NCI-H1417 treated with DMSO at 0.1 percent for 48 hours (cell line): ENCODE results near the gene FBXW5.

Source experiments
- DNase-seq: peaks from one replicate; lab custom pipeline; 2025; lab: John Stamatoyannopoulos, UW

Gene FBXW5

DNA sequence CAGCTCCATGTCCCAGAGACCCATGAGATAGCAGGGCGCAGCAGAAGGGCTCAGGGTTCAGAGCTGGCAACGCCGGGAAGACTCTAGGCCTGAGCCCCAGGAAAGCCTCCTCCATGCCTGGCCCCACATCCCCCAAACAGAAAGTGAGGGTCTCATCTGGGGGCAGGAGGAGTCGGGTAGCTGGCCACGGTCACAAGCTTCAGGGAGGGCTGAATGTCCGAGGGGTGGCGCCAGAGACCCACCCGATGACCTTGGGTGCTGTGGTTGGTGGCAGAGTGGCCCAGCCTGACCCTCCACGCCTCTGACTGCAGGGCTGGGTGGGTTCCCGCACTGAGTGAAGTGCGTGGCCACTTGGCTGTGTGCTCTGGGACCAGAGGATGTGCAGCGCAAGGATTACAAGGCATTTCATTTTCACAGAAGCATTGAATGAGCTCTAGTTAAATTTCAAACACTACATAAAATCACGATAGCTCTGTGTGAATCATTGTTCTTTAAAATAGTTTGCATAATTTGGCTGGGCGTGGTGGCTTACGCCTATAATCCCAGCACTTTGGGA lies 3.5 kb upstream of the FBXW5 start:
- DNase-seq: no peak

DNA sequence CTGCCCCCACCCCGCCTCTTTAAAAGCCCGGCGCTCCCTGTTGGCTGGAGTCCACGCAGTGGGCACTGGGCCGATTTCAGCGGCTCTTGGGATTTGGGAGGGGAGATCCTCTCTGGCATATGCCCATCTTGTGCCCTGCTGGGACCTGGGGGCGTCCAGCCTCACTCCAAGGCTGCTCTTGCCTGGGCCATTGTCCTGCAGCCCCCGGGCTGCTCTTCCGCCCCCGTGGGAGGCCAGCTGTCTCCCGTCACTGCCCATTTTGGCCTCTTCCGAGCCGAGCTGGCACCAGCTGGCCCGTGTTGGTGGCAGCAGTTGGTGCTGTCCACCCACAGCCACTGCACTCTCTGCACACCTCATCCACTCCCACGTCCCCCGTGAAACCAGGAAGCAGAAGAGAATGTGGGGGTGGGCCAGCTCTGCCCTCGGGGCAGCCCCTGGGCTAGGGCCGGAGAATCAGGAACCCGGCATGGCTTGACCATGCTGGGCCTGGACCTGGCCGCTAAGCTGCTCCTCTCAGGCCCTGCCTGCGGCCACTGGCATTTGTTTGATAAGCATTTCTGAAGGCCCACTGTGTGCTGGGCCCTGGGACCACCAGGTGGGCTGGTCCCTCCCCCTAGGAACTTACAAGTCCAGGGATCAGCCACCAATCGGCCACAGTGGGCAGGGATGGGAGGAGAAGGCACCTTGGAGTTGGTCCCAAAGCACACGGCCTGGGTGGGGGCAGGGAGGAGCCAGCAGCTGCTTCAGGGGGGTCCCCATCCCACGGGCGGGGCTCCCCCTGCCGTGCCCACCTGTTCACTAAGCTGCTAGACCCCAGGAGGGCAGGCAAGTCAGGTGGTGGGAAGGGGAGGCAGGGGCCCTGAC lies 2.7 kb upstream of the FBXW5 start:
- DNase-seq: no peak

DNA sequence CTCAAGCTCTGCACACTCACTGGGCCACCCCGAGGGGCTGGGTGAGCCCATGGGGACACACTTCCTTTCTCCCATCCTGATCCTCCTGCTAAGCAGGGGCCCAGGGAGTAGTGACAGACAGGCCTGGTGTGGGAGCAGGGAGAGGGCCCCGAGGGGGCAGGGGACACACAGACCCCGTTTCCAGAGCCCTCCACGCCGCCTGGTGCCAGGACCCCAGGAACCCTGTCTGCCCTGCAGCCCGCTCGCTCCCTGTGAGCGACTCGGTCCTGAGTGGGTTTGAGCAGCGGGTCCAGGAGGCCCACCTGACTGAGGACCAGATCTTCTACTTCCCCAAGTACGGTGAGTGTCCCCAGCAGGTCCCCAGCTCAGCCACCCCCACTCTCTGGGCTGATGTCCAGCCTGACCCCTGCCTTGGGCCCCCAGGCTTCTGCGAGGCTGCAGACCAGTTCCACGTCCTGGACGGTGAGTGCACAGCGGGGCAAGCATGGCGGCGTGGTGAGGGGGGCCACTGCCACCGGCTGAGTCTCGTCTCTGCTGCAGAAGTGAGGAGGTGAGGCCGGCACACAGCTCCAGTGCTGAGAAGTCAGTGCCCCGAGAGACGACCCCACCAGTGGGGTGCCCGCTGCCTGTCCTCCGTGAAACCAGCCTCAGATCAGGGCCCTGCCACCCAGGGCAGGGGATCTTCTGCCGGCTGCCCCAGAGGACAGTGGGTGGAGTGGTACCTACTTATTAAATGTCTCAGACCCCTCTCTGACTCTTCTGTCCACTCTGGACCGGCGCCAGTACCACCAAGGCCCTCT lies 1.9 kb upstream of the FBXW5 start:
- no peak for DNase-seq

DNA sequence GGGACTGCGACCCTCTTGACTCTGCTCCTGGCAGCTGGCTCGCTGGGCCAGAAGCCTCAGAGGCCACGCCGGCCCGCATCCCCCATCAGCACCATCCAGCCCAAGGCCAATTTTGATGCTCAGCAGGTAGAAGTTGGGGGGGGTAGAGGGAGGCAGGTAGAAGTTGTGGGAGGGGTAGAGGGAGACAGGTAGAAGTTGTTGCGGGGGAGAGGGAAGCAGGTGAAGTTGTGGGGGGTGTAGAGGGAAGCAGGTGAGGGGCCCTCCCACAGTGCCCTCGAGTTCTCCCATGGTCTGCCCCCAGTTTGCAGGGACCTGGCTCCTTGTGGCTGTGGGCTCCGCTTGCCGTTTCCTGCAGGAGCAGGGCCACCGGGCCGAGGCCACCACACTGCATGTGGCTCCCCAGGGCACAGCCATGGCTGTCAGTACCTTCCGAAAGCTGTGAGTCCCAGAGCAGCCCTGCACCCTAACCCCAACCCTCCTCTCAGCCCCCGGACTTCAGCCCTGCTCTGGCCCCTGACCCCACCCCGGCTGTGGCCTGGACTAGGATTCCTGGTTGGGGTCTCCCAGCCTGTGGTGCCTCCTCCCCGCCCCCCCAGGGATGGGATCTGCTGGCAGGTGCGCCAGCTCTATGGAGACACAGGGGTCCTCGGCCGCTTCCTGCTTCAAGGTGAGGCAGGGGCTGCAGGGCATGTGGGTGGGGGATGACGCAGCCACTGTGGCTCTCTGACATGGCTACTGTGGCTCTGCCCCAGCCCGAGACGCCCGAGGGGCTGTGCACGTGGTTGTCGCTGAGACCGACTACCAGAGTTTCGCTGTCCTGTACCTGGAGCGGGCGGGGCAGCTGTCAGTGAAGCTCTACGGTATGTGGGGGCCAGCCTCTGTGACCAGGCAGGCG lies 1.0 kb upstream of the FBXW5 start:
- DNase-seq: no peak

DNA sequence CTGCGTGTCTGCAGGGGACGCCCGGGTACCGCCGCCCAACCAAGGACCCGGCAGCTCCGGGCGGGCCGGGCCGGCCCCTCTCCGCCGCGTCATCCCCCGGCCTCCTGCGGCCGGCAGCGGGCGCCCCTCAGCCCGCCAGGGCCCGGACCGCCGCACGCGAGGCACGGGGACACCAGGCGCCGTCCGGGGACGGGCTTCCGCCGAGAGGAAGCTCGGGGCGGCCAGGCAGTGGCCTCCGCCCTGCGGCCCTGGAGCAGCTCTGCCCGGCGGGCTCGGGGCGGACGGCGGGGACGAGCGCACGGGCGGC lies 373 bp downstream of the FBXW5 start:
- DNase-seq: no peak

DNA sequence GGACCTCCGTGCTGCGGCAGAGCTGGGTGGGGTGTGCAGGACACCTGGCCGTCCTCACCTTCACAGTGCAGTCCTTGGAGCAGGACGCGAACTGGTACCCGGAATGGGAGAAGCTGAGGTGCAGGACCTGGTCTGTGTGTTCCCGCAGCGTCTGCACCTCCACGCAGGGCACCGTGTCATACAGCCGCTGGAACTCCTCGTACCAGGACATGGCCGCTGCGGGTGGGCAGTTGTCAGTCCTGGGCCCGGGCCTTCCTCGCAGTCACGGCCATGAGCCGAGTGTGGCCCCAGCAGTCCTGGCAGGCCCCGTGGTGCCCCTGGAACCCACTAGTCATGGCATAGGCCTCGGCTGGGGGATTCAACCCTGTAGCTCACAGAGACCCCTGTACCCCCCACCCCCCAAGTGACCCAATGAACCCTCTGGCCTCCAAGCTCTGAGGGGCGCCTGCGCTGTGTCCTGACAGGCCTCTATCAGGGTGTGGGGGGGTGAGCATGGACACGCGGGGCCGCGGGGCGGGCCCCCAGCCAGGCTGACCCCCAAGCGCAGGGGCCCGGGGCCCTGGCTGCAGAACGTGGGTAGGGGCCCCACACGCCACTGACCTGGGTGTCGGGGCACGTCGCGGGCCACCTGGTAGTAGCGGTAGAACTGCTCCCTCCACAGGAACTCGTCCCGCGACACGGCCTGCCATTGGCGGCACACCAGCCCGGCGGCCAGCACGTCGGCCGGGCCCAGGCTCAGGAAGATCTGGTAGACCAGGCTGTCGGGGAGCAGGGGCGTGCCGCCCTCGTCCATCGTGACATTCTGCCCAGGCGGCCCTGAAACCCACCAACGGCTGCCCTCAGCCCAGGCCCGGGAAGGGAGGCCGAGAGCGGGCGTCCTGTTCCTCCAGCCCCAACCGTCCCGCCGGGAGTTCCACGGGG lies 987 bp downstream of the FBXW5 start:
- DNase-seq: no peak

DNA sequence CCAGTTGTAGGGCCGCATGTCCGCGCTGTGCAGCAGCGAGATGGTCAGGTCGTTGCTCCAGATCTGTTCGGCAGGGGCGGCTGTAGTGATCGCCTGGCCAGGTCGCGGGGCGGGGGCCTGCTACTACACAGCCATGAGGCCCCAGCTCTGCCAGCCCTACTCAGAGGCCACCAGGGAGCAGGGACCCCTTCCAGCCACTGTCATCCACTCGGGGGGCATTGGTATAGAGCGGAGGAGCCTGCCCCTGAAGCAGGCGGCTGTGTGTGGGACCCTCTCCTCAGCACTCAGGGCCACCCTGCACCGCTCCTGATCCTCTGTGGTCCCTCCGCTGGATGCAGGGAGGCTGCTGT lies 1.7 kb downstream of the FBXW5 start:
- no peak for DNase-seq

DNA sequence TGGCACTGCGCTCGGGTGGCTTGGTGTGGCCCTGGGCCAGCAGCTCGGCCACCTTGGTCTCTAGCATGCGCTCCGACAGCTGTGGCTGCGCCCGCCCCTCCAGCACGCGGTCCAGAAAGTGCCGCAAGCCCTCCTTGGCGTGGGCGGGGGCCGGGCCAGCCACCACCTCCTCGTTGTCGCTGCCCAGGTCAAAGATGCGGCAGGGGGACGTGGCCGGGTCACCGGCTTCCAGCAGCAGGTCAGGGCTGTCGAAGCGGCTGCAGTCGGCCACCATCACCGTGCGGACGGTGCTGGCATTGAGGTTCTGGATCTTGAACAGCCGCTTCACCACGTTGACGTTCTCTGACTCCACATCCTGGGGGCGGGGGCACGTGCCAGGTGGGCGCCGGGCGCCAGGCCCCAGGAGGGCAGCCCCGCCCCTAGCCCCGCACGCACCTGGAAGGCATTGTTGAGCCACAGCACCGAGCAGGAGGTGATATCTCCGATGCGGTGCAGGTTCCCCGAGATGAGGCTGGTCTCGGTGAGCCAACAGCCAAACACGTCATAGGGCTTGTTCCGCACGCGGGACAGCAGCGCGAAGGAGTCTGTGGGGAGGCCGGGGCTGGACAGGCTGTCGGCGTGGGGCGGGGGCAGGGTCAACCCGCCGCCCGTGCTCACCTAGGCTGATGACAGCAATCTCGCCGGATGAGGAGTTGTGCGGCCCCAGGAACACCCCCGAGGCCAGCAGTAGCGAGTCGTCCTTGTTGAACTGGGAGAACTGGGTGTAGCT lies 2.2 kb downstream of the FBXW5 start:
- DNase-seq: no peak

DNA sequence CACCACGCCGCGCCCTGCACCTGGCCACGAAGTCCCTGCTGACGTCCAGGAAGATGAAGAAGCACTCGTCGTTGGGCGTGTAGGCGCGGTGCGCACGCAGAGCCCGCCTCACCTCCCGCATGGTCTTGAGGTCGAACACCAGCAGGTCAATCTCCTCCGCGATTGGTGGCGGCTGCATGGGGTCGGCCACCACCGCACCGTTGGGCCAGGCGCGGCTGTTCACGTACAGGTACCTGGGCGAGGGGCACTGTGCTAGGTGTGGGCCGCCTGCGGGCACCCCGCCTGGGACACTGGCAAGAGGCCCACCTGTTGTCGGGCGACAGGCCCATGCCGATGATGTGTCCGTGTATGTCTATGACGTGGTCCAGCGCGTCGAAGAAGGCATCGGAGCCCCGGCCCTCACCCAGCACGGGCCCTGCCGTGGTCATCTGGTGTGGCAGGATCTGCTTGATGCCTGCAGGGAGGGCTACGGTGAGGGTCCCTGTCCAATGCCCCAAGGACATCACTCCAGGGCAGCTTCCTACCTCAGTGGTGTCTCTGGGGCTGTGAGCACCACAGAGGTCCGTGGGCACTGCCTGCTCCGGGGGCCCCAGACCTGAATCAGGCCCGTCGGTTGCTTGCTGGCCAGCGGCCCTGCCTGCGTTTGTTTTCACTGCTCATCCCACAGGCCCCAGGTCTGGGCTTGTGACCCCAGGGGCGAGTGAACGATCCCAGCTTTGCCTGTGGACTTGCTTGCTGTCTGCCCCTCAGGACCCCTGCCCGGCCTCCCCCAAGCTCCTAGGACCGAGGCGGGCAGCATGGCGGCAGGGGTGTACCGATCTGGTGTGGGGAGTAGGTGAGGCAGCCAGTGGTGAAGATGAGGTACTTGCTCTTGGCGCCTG lies 3.1 kb downstream of the FBXW5 start:
- DNase-seq: no peak

DNA sequence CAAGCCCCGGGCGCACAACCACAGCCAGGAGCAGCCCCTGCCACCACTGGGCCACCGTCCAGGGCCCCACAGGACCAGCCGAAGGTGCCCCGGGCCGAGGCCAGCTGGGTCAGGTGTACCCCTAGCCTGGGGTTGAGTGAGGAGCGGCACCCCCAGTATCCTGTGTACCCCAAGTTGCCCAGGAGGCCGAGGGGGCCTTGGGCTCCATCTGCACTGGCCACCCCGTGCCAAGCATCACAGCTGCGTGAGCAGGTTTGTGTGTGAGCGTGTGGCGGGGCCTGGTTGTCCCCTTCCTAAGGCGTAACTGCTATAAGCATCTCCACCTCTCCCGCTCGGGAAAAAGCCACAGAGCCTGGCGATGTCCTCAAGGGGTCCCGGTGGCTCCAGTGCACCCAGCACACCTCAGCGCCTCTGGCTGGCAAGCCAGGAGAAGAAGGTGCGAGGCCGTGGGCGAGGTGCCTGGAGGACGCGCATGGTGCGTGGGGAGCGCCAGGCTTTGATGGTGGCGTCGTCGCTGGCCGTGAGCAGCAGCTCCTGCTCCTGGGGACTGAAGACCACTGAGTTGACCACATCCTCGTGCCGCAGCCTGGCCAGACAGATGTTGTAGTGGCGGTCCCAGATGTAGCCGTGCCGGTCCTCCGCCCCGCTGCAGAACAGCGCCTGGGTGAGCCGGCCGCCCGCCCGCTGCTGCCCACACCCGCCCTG lies 3.9 kb downstream of the FBXW5 start:
- DNase-seq: no peak

DNA sequence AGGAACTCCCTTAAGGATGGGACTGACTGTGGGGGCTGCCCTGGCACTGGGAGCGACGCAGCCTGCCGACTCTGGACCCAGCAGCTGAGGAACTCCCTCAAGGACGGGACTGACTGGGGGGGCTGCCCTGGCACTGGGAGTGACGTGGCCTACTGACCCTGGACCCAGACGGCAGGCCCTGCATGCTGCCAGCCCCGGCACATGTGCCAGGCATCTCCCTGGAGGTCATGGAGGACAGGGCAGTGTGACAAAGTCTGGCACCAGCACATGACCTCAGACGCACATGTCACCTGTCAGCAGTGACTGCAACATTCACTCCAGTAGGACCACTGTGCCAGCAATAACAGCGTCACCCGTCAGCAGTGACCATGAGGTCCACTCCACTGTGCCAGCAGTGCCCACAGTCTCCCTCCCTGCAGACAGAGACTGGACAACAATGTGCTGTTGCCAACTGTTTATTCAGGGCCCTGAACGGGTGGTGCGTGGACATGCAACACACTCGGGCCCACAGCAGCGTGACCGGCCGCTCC lies 4.5 kb downstream of the FBXW5 start:
- no peak for DNase-seq

DNA sequence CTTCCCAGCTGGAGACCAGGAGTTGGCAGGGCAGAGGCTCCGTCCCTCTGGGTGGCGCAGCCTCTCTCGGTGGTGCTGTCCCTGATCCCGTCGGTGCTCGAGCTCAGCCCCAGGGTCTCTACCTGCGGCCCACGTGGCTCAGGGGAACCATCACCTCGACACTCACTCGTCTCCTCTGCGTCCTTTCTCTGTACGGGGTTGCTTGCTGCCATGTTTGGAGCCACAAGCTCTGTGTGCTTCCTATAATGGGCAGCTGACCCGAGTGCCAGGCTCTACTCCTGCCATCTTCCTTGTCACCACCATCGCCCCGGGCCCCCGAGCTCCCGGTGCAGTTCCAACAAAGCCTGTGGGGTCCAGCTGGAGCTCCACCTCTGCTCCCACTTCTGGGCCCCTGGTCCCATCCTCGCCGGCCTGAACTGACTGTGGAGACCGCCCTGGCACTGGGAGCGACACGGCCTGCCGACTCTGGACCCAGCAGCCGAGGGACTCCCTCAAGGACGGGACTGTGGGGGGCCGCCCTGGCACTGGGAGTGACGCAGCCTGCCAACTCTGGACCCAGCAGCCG lies 5.0 kb downstream of the FBXW5 start:
- no peak for DNase-seq

DNA sequence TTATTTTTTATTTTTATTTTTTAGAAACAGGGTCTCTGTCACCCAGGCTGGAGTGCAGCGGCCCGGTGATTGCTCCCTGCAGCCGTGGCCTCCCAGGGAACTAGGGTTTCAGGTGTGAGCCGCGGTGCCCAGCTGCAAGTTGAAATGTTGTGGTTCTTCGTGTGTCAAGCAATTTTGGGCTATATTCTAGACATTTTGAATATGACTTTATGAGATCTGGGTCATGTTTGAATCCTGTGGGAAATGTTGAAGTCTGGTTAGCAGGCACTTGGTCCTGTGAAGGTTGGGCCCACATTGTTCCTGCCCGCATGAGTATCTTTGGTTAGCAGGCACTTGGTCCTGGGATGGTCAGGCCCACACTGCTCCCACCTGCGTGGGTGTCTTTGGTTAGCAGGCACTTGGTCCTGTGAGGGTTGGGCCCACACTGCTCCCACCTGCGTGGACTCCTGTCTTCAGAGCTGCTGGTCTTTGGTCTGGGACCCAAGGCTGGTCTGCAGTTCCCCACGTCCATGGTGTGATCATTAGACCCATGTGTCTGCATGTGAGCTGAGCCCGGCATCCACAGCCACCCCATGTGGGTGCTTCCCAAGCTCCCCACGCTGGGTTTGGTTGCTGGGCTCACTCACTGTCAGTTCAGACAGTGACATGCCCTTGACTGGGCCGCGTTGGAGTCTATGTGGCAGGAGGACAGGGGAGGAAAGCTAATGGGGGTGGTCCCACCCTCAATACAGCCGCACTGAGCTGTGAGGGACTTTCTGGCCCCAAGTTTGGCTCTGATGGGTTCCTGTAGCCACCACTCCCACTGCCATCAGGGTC lies 7.1 kb downstream of the FBXW5 start:
- no peak for DNase-seq

DNA sequence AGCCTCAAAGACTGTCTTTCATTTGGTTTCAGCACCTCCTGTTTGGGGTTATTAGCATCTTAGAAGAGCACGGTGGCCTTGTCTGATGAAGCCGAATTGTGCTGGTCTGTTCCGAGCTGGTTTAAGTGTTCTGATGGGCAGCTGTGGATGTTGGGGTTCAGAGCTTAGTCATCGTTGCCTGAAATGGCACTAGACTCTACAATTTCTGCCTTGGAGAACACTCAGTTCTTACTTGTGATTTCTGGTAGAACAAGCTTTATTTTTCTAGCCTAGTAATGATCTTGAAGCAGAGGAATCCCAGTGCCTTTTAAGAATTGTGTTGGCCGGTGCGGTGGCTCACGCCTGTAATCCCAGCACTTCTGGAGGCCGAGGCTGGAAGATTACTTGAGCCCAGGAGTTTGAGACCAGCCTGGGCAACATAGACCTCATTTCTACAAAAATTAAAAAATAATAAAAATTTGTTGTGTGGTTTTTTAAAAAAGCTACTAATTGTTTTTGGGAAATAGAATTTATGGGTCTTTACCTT lies 7.8 kb downstream of the FBXW5 start:
- no peak for DNase-seq

DNA sequence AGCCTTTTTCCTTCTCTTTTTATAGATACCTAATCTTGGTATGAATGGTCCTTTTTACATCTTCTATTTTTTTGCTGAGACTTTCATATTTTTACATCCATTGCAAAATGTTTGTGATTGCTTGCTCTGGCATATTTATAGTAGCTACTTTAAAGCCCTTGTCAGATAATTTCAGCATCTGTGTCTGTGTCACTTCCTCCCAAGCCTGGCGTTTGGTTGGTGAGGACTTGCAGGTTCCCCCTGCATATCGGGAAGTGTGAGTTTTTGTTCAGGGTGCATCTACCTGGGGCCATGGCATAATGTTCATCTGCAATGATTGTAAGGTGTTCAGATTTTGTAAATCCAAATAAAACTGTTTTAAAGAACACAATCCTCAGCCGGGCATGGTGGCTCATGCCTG lies 8.9 kb downstream of the FBXW5 start:
- no peak for DNase-seq

DNA sequence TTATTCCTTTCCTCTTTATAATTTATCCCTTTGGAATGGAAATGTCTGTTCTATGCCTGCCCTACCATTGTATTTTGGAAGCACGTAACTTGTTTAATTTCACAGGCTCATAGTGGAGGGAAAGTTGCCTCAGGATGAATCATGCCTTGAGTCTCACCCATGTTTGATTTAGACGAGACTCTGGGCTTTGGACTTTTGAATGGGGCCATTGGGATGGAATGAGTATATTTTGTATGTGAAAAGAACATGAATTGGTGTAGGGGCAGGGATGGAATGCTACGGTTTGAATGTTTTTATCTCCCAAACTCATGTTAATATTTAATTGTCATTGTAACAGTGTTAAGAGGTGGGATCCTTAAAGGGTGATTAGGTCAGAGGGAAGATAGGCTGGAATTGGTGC lies 10.3 kb downstream of the FBXW5 start:
- DNase-seq: no peak

DNA sequence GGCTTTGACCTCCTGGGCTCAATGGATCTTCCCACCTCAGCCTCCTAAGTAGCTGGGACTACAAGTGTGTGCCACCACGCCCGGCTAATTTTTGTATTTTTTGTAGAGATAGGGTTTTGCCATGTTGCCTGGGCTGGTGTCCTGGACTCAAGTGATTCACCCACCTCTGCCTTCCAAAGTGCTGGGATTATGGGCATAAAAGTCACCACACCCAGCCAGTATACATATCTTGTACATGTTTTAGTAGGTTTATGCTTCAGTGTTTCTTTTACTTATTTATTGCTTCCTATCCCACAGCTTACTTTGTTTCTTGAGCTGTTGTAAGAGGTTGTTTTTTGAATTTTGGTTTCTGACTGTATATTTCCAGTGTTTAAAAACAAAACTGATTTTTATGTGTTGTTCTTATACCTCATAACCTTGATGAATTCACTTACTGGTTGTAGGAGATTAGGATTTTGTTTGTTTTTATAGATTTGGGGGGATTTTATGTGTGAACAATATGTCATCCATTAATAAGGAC lies 12.9 kb downstream of the FBXW5 start:
- DNase-seq: no peak
